Stimulated activated CD4-positive, alpha-beta T cell treated with anti-CD3 and anti-CD28 coated beads, Interleukin-4, amount 100 ng/mL, for 24 hours (primary cell): ENCODE measurements around the gene UBE2M.
A peak's percentile ranks its signal among the peaks of the same experiment; 100 is the strongest.
"Not testable (repeated sequence)": the region's sequence is repeated elsewhere in the genome, so short reads cannot be mapped to it uniquely, and the experiment has no call there.

Source experiments
- DNase-seq: peaks from one replicate; pipeline ENCODE4 v3.0.0-alpha.2; 2020

Gene UBE2M

DNA sequence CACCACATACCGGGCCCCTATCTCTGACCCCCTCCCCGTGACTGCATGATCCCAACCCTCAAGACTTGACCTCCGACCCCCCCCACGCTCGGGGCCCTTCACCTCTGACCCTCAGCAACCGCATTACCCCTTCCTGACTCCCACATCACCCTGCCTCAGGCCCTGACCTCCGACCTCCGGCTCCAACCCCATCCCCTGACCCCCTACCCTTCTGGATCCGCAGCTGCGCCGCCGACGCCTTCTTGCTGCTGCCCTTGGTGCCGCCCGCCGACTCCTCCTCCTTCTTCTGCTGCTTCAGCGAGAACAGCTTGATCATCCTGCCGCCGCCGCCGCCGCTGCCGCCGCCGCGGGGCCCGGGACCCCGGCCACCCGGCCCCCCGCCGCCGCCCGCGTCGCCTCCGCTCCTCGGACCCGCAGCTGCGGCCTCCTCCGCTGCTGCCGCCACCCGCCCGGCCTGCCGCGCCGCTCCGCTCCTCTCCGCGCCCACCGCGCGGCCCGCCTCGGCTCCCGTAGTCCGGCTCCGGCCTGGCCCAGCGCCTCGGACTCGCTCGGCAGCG lies at the start of gene UBE2M:
TSS of gene UBE2M (minus strand) at position 546 of the 557 bp plus-strand sequence. CDS start at position 316, 230 bp downstream.
- peak; percentile 67 for DNase-seq

DNA sequence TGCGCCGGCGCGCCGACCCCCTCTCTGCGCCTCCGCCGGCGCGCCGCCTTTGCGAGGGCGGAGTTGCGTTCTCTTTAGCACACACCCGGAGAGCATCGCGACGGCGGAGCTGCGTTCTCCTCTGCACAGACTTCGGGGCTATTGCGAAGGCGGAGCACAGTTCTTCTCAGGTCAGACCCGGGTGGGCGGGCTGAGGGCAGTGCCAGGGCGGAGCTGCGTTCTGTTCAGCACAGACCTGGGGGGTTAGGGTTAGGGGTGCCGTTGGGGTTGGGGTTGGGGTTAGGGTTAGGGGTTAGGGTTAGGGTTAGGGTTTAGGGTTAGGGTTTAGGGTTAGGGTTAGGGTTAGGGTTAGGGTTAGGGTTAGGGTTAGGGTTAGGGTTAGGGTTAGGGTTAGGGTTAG lies 48.8 kb upstream of the UBE2M start:
- not testable (repeated sequence) for DNase-seq

DNA sequence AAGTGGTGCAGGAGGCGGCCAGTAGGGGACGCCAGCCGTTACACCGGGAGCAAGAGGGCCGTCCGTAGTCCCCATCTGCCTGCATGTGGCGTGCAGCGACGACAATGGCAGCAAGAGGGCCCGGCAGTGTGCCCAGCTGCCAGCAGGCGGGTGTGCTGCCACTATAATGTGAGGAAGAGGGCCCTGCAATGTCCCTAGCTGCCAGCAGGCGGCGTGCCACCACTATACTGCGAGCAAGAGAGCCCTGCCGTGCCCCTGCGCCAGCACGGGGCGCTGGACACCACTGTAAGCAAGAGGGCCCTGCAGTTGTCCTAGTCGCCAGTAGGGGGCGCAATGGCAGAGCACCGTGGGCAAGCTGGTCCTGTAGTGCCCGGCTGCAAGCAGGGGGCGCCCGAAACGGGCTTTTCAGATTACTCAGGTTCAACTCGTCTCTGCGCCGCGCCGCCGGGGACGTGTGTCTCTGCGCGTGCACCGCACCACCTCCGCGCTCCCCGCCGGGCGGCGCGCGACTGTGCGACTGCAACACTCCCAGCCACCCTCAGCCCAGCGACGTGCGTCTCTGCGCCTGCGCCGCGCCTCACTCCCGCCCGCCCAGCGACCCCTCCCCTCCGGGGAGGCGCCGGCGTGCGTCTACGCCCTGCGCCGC lies 48.0 kb upstream of the UBE2M start:
- not testable (repeated sequence) for DNase-seq

DNA sequence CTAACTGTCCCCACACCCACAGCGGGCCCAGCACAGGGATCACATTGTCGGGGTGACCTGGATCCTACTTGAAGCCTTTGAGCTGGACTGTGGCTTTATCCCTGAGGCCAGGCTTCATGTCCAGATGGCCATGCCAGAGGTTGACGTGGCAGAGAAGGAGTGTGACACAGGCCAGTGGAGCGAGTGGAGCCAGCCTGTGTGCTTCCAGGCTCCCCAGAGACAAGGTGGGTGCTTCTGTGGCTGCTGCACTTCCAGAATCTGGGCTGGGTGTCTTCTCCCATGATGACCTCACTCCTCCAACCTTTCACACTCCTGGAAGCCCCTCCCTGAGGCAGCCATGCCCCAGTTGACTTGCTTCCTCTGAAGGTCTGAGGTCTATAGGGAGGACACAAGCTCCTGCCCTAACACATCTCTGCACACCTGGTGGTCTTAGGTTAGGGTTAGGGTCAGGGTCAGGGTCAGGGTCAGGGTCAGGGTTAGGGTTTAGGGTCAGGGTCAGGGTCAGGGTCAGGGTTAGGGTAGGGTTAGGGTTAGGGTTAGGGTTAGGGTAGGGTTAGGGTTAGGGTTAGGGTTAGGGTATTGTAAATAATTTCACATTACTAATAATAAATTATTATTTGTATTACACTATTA lies 27.8 kb upstream of the UBE2M start:
- peak; percentile 3 for DNase-seq

DNA sequence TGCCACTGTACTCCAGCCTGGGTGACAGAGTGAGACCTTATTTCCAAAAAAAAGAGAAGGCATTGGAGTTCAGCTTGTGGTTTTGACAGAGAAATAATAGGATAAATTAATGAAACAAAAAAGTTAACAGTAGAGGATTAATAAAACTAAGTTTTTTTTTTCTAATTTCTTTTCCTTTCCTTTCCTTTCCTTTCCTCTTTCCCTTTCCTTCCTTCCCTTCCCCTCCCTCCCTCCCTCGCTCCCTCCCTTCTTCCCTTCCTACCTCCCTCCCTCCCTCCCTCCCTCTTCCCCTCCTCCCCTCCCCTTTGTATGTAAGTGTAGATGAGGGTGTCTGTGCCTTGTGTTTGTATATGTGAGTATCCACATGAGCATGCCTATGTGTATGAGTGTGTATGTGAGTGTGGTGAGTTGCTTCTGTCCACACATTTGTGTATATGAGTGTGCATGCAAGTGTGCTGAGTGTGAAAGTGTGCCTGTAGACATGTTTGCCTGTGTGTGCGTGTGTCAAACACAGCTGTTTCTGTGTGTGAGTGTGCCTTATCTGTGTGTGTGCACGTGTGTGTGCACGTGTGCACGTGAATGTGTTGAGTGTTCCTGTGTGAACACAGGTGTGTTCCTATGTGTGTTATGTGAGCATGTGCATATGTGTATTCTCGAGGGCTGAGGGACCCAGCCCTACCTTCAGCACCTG lies 27.2 kb upstream of the UBE2M start:
- DNase-seq = no peak

DNA sequence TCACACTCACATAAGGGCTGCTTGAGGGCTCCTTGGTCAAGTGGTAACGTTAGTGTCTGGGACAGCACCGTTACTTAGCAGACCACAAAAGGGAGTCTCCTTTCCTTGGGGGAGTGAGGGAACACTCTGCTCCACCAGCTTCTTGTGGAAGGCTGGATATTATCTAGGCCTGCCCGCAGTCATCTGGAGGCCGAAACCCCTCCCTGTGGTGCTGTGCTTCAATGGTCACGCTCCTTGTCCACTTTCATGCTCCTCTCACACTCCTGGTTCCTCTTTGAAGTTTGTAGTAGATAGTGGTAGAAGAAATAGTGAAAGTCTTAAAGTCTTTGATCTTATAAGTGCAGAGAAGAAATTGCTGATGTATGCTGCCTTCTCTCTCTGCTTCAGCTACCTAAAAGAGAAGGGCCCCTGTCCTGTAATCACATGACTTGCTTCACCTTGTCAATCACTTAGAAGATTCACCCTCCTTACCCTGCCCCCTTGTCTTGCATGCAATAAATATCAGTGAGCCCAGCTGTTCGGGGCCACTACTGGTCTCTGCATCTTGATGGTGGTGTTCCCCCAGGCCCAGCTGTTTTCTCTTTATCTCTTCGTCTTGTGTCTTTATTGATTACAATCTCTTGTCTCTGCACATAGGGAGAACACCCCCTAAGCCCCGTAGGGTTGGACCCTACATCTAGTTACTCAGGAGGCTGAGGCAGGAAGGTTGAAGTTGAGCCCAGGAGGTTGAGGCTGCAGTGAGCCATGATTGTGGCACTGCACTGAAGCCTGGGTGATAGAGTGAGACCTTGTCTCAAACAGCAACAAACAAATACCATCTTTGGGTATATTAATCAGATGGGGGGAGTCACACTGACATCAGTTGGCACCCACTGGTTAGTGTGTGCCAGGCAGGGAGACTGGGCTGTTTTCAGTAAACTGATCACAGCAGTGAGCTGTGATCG lies 26.4 kb upstream of the UBE2M start:
- no peak for DNase-seq

DNA sequence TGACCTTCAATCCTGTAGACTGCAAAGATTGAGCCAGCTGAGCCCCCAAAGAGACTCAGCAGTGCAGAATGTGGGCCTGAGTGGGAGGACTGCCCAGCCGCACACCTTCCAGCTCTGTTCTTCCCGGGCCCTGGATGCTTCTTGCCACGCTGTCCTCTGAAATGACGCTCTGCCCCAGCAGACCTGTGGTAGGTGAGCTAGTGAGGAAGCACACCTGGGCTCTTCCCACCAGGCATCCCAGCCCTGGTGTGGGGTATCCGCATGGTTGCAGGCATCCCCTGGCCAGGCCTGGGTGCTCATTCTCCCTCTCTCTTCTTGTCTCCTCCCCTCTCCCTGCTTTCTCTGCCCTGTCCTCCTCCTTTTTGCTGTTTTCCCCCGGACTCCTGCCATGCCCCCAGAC lies 24.6 kb upstream of the UBE2M start:
- no peak for DNase-seq

DNA sequence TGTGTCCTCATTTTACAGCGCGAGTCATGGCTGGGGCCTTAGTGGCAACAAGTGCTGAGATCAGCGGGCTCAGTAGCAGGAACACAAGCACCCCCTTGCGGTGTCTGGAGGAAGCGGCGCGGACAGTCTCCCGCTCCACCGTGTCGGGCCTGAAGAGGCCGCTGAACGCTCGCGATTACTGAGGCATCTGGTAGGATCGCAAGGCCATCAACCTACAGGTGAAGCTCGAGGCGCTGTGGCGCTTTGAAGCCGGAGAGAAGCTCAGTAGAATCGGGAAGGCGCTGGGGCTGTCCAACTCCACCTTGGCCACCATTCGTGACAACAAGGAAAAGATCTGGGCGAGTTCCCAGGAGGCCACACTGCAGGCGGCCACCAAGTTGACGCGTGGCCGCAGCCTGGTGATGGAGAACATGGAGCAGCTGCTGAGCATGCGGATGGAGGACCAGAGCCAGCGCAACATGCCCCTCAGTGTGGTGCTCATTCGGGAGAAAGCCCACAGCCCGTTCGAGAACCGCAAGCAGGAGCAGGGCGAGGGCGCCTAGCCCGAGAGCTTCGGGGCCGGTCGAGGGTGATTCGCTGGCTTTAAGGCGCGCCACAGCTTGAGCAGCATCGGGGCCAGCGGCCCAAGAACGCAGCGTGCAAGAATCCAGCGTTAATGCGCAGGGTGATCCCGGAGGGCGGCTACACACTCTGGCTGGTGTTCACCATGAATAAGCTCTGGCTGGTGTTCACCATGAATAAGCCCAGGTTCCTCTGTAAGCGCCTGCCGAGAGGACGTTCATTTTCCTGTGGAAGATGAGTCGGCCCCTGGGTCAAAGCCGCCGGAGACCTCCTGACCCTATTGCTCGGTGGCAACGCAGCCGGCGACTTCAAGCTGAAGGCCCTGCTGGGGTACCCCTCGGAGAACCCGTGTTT lies 23.1 kb upstream of the UBE2M start:
- peak; percentile 92 for DNase-seq

DNA sequence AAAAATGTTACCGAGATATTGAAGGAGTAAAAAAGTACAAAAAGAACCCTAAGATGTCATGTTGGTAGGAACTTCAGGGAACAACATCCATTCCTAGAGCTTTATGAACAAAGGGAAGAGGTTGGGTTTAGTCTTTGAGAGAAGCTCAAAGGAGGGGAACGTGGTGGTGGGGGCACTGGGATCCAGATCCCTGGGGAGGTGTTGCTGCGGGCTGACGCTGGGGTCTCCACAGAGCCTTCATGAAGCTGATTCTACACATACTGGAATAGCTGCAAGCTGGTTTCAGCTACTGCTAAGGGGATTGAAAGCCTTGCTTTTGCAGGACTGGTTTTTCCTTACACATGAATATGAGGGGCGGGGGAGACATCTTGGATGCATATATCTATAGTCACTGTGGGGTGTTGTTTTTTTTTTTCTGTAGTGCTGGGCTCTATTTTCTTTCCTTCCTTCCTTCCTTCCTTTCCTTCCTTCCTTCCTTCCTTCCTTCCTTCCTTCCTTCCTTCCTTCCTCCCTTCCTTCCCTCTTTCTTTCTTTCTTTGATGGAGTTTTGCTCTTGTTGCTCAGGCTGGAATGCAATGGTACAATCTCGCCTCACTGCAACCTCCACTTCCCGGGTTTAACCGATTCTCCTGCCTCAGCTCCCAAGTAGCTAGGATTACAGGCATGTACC lies 21.2 kb upstream of the UBE2M start:
- no peak for DNase-seq

DNA sequence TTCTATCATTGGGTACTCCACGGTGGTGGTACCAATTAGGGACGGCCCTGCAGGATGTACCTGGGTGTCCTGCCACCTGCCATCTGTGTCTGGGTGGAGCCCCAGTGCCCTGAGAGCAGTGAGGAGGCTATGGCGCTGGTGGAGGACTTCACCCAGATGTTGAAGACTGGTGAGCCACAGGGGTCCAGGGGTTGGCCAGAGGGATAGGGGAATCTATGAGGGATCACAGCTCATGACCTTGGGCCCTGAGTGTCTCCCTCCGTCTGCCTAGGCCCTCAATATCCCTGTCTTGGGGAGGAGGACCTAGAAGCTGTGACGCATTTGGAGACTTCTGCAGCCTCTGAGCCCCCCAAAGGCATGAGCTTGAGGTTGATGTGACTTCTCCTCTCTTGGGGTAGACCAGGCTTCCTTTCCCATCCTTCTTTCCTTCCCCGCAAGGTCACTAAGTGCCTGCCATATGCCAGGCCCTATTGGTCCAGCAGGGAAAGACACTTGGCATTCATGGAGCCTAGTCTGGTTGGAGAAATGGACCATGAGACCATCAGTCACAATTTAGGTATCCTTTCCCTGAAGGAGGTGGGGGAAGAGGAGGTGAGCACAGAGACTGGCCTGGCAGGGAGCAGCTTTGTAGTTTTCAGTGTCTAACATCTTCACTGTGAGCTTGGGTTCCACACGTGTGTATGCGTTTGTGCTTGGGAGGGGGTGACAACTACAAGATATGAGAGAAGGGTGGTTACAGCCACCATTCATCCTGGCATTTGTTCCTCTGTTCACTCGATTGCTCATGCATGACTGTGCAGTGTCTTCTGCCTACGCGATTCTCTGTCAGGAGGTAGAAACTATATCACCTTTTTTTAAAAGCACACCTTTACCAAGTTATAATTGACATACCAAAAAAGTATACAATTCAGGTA lies 19.9 kb upstream of the UBE2M start:
- DNase-seq = peak; percentile 52

DNA sequence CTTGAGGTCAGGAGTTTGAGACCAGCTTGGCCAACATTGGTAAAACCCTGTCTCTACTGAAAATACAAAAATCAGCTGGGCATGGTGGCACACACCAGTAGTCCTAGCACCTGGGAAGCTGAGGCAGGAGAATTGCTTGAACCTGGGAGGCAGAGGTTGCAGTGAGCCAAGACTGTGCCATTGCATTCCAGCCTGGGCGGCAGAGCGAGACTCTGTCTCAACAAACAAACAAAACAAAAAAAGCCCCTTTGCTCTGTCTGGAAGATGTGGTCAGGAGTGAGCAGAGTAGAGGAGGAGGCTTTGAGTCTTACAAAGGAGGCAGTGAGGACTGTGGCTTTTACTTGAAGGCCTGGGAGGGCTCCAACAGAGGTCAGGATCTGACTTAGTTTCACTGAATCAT lies 19.2 kb upstream of the UBE2M start:
- peak; percentile 2 for DNase-seq

DNA sequence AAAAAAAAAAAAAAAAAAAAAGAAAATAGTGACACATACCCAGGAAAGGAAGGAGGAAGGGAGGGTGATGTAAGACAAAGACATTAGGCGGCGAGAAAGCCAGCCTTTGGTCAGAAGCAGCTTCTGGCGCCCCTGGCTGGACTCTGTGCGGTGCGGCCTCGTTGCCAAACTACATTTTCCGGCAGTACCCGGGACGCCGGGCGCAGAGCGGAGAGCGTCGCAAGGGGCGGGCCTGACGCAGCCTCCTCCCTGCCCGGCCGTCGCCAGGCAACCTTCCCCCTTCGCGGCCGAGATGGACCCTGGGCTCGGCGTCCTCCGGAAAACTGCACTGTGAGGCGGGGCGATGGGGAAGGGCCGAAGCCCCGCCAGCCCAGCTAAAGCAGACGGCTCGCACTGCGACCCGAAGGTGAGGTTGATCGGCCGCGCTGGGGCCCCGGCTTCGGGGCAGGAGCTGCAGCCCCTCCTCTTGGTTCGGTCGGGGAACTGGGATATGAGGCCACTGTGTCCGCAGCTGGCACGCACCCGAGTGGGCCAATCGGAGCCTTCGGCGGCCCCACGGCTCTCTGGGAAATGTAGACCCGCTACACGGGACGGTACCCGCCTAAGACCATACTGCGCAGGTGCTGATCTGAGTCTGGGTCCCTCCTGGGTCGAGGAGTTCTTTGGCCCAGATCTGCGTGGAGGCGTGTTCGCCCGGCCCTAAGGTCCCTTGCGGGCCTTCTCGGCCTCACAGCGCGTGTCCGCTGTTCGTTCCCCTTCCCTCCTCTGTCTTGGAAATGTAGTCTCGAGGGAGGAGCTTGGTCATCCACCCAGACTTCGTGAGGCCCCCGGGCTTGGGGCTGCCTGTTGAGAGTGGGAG lies 17.0 kb upstream of the UBE2M start:
- DNase-seq = peak; percentile 82

DNA sequence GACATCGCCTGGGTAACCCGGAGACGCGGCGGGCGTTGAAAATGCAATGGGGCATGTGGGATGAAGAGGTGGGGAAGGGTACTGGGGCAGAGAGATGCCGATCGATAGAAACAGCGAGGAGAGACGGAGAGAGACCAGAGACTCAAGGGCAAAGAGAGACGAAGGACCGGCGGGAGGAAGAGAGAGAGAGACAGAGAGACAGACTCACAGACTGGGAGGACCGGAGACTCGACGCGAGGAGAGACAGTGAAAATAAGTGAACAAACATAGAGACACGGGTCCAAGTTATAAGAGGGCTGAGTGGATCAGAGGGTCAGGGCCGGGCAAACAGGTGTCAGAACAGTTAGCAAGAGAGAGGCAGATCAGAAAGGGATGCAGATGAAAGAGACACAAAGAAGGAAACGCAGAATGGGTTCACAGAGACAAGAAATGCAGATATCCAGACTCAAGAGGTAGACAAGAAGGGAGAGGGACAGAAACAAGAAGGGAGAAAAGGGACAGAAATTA lies 15.3 kb upstream of the UBE2M start:
- DNase-seq = no peak

DNA sequence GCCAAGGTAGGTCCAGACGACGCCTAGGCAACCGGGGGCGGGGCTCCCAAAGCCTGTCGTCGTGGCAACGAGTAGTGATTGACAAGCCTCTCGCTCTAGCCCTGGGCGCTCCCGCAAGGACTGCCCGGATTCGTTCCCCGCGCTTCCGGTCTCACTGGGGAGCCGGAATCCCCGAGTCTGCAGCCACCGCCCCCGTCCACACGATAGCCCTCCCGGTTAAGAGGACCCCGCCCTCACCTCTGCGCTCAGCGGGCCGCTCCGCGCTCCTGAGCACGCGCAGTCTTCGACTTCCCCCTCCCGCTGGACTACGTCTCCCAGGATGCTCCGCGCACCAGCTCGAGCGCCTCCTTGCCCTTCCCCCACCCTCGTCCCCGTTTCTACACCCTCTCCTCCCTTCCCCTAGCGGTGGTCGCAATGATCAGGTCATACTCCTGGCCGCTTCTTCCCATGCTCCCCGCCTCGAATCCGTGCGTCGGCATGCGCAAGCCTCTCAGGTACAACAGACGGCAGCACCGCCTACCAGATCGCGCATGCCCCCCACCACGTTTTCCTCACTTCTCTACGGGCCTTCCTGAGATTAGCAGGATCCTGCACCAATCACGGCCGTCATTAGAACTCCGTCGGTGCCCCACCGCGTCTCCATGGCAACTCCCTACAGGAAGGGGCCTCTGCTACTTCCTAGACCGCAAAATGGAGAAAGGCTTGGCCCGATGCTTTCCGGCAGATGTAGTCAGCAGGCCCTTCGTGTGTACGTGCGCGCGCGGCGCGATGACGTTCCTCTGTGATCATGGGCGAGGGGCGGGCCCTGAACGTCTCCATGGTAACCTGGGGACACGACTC lies 14.6 kb upstream of the UBE2M start, which contains the start of gene MZF1:
TSS of gene MZF1 (minus strand) at position 518 of the 840 bp plus-strand sequence. CDS start 1,946 bp downstream, outside the sequence.
- peak; percentile 100 for DNase-seq

DNA sequence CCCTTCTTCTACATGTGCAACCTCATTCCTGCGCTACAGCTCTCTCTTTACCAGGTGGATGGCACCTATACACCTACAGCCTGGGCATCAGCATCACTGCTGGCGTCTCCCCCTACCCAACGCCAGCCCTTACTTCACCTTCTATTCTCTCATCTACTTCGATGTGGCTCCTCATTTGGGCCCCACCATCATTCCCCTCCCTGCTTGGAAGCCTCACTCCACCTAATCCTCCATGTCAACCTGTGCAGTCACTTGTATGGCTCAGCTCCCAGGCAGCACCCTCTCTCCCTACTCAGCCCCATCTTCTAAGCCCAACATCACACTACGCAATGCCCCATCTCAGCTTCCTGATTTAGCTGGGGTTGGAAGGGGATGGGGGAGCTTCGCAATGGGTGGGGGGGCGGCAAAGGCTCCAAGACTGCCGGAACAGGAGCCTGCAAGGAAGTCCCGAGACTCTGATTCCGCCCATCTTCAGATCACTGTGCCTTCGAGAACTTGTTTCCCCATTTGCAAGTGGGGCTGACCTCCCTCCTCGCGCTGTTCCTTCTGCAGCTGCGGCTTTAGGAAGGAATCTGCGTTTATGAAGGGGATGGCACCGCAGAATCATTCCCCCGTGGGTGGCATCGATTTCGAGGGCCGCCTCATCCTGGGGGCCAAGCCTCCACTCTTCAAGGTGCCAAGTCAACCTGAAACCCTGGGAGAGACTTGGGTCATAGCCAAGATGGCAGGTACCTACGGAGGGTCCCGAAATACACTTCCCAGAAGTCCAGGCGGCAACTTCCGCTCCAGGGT lies 13.8 kb upstream of the UBE2M start:
- DNase-seq = no peak

DNA sequence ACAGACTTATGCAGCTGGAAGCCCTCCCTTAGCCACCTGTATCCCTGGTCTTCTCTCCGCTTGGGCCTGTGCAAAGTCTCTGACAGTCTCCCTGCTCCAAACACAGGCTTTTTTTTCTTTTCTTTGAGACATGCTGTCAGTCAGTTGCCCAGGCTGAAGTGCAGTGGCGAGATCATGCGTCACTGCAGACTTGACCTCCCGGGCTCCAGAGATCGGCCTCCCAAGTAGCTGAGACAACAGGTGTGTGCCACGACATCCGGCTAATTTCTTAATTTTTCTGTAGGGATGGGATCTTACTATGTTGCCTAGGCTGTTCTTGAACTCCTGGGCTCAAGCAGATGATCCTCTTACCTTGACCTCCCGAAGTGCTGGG lies 13.2 kb upstream of the UBE2M start:
- DNase-seq = no peak
